HCT116 (cell line): ENCODE results near the gene PHF19. TPM values are rescaled to one million over a fixed set of nuclear protein-coding genes. Genes with fewer than 3 reads are reported as not detected.

Experiments used
- ATAC-seq: fragments of 200-7000 bp; cut with Tn5 transposase; 2 replicates; pipeline ENCODE4 v1.9.1; 2020; ENCODE audit warnings: mild to moderate bottlenecking, moderate library complexity
- BruUV-seq: library from RNA; stranded (reverse); fragments of 400-500 nt; replicated peaks from 2 replicates; lab custom pipeline; 2021; lab: Mats Ljungman, UMichigan
- CTCF ChIA-PET: fragments of 300-600 bp; sonication (Branson Sonifier 250); formaldehyde crosslinking; loops from one replicate; lab custom pipeline; 2021; ENCODE audit warnings: antibody characterized with exemption; lab: Charles Lee
- POLR2A ChIA-PET: fragments of 300-600, 350-600 bp; sonication (Branson Sonifier 250); formaldehyde crosslinking; loops from one replicate; lab custom pipeline; 2021; ENCODE audit warnings: antibody characterized with exemption; lab: Charles Lee
- RAD21 ChIA-PET, 2 experiments: fragments of 300-600 bp; sonication (Branson Sonifier 250); formaldehyde crosslinking; loops; one replicate each; lab custom pipeline; 2023; ENCODE audit warnings: low total read pairs in 2 of 2; ENCODE audit not compliant: uncharacterized antibody in 2 of 2, unreplicated experiment in 2 of 2, low non-redundant PET in 1 of 2; lab: Charles Lee
- DNase-seq: peaks from one replicate; pipeline ENCODE4 v3.0.0-alpha.2; 2010; ENCODE audit warnings: low read depth, low spot score
- H2AFZ ChIP-seq: fragments of 200-600 bp; shearing (Covaris generic), sonication (generic); 2 replicates; pipeline ENCODE4 v1.6.1; 2017; ENCODE audit warnings: low read depth, mixed run types, mixed read lengths, antibody characterized with exemption, low read length; ENCODE audit not compliant: poor library complexity, severe bottlenecking
- H3K27ac ChIP-seq: 2 replicates; pipeline ENCODE4 v1.5.1; 2012; ENCODE audit warnings: low read depth, low read length
- H3K27me3 ChIP-seq: fragments of 200-600 bp; sonication (generic); 2 replicates; pipeline ENCODE4 v1.6.1; 2016; ENCODE audit warnings: mixed run types, low read length, mixed read lengths; ENCODE audit not compliant: insufficient read depth
- H3K36me3 ChIP-seq, 2 experiments: fragments of 200-500 bp in 1 of 2; fragments of 200-600 bp in 1 of 2; sonication (Bioruptor generic) in 1 of 2; sonication (generic) in 1 of 2; 2 replicates each; pipeline versions ENCODE4 v1.5.1 to v1.6.1; 2014 to 2016; ENCODE audit warnings: low read length in 2 of 2, inconsistent platforms in 1 of 2, mixed read lengths in 1 of 2, mixed run types in 1 of 2; ENCODE audit not compliant: insufficient read depth in 2 of 2, control insufficient read depth in 1 of 2
- H3K4me1 ChIP-seq, 2 experiments: fragments of 200-600 bp in 1 of 2; sonication (generic) in 1 of 2; 2 replicates each; pipeline versions ENCODE4 v1.5.1 to v1.6.1; 2012 to 2017; ENCODE audit warnings: low read length in 2 of 2, inconsistent platforms in 1 of 2, mild to moderate bottlenecking in 1 of 2, mixed read lengths in 1 of 2, mixed run types in 1 of 2, moderate library complexity in 1 of 2; ENCODE audit not compliant: insufficient read depth in 2 of 2, control insufficient read depth in 1 of 2
- H3K4me2 ChIP-seq: fragments of 200-600 bp; sonication (generic); 2 replicates; pipeline ENCODE4 v1.6.1; 2017; ENCODE audit warnings: mixed run types, low read length, mixed read lengths
- H3K4me3 ChIP-seq, 2 experiments: fragments of 200-600 bp in 1 of 2; sonication (generic) in 1 of 2; replicated peaks in 1 of 2; 2 replicates each; pipeline ENCODE4 v1.5.1; 2011 to 2016; ENCODE audit warnings: low read length in 2 of 2, control low read depth in 1 of 2, low read depth in 1 of 2, mild to moderate bottlenecking in 1 of 2, mixed read lengths in 1 of 2, mixed run types in 1 of 2
- H3K79me2 ChIP-seq: fragments of 200-600 bp; sonication (generic); 2 replicates; pipeline ENCODE4 v1.6.1; 2017; ENCODE audit warnings: mild to moderate bottlenecking, mixed run types, low read length, moderate library complexity, mixed read lengths; ENCODE audit not compliant: insufficient read depth
- H3K9ac ChIP-seq: fragments of 200-600 bp; sonication (generic); 2 replicates; pipeline ENCODE4 v1.6.1; 2016; ENCODE audit warnings: low read length, mixed read lengths
- H3K9me2 ChIP-seq: fragments of 200-600 bp; sonication (generic), shearing (Covaris generic); 2 replicates; pipeline ENCODE4 v1.6.1; 2017; ENCODE audit warnings: mixed run types, mild to moderate bottlenecking, moderate library complexity; ENCODE audit not compliant: insufficient read depth
- H3K9me3 ChIP-seq, 2 experiments: fragments of 200-500 bp in 1 of 2; fragments of 200-600 bp in 1 of 2; sonication (Bioruptor generic) in 1 of 2; sonication (generic) in 1 of 2; 2 replicates each; pipeline ENCODE4 v1.6.1; 2014 to 2017; ENCODE audit warnings: low read length in 2 of 2, mixed read lengths in 2 of 2, inconsistent platforms in 1 of 2, low read depth in 1 of 2, mild to moderate bottlenecking in 1 of 2, mixed run types in 1 of 2, moderate library complexity in 1 of 2; ENCODE audit not compliant: control insufficient read depth in 1 of 2, insufficient read depth in 1 of 2
- H4K20me1 ChIP-seq: fragments of 200-600 bp; sonication (generic), shearing (Covaris generic); 2 replicates; pipeline ENCODE4 v1.6.1; 2017; ENCODE audit warnings: mixed run types, mild to moderate bottlenecking, moderate library complexity; ENCODE audit not compliant: insufficient read depth
- CBX3 ChIP-seq: IDR thresholded peaks from 2 replicates; pipeline ENCODE4 v1.6.1; 2012; ENCODE audit warnings: low read depth
- CEBPB ChIP-seq: IDR thresholded peaks from 2 replicates; pipeline ENCODE4 v1.6.1; 2012; ENCODE audit warnings: low read depth
- EGR1 ChIP-seq: IDR thresholded peaks from 2 replicates; pipeline ENCODE4 v1.6.1; 2012; ENCODE audit warnings: low read depth
- ELF1 ChIP-seq: IDR thresholded peaks from 2 replicates; pipeline ENCODE4 v1.6.1; 2012; ENCODE audit warnings: low read depth, borderline replicate concordance
- EZH2phosphoT487 ChIP-seq: fragments of 200-600 bp; IDR thresholded peaks from 2 replicates; pipeline ENCODE4 v1.6.1; 2018; ENCODE audit warnings: antibody characterized with exemption, borderline replicate concordance
- POLR2AphosphoS5 ChIP-seq: IDR thresholded peaks from 2 replicates; pipeline ENCODE4 v1.6.1; 2011; ENCODE audit warnings: mild to moderate bottlenecking, low read depth, low read length, moderate library complexity
- RAD21 ChIP-seq: IDR thresholded peaks from 2 replicates; pipeline ENCODE4 v1.6.1; 2012; ENCODE audit warnings: low read depth, mild to moderate bottlenecking
- SP1 ChIP-seq: IDR thresholded peaks from 2 replicates; pipeline ENCODE4 v1.6.1; 2012; ENCODE audit warnings: low read depth
- TCF7L2 ChIP-seq: IDR thresholded peaks from 2 replicates; pipeline ENCODE4 v1.7.0; 2011; ENCODE audit warnings: borderline replicate concordance, inconsistent platforms; ENCODE audit not compliant: insufficient read depth, insufficient read length; ENCODE audit errors: extremely low read depth
- ZFX ChIP-seq: fragments of 450-650 bp; IDR thresholded peaks from 2 replicates; pipeline ENCODE4 v1.6.1; 2017
- ZNF274 ChIP-seq: fragments of 200-500 bp; sonication (Bioruptor generic); IDR thresholded peaks from 2 replicates; pipeline ENCODE4 v1.6.1; 2014; ENCODE audit warnings: mild to moderate bottlenecking, low read depth, low read length, inconsistent platforms
- intact Hi-C: fragments of 100-400 bp; cut with micrococcal nuclease; formaldehyde crosslinking; loops from 2 replicates; pipeline ENCODE4 v1.10.0; 2022
- total RNA-seq: library from RNA; stranded (reverse); gene quantifications from one replicate; pipeline ENCODE4 v1.2.1, GENCODE V29; 2021; ENCODE audit not compliant: unreplicated experiment
- TF ChIP-seq, protein P1 (sequence below): IDR thresholded peaks from 2 replicates; pipeline ENCODE4 v1.6.1; 2011; ENCODE audit warnings: mild to moderate bottlenecking, low read length, moderate library complexity; ENCODE audit not compliant: insufficient replicate concordance; ENCODE audit errors: extremely low read depth
- TF ChIP-seq, protein P2 (sequence below): IDR thresholded peaks from 2 replicates; pipeline ENCODE4 v1.6.1; 2012; ENCODE audit warnings: low read depth

The PHF19 gene
- total RNA-seq, 1 experiment from 2014 or later, result 74.0 TPM

DNA sequence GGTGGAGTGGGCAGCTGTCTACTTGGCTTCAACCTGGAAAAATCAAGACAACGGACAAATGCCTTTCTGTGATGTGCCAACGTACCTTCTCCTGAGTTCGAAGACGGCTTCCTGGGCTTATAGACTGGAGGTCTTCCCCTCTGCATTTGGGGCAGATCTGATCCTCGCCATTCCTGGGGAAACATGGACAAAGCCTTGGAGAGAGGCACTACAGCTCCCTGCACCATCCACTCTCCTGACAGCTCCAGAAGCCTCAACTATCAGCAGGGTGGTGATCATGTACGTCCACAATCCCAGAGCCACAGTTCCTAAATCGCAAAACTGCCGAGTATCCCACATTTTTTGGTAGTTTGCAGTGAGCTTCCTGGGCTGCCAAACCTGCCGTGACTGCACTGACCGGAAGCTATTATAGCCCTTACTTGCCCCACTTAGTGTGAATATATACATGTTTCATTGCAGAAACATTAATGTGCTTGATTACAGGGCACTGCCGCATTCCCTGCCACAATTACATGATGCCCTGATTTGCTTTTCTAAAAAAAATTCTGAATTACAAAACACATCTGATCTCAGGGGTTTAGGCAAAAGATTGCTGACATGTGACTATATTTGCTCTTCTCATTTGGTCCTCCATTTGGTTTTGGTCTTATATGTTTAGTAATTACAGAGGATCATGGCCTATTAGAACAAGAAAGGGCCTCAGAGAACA lies 46.8 kb upstream of the PHF19 start:
- CTCF ChIA-PET, result interaction anchor here (0.7 kb wide), 1 partner anchor 168 kb away, joined by 3 read pairs; no protein-coding TSS in a partner anchor
- DNase-seq, result no peak
- Histone ChIP-seq H3K9me2 (no peaks in the 10 kb centered on the region), H3K4me1 (peaks cover 0 to 3% of the 10 kb centered on the region in 2 experiments; a peak in 1 of 4 replicates), H3K9ac (no peak overlapping the region), H3K9me3 (no peaks in the 10 kb centered on the region), H3K27me3 (no peaks in the 10 kb centered on the region), H3K79me2 (no peaks in the 10 kb centered on the region), H3K4me3 (no peak overlapping the region), H3K4me2 (no peak overlapping the region), H2AFZ (no peak overlapping the region), H4K20me1 (no peaks in the 10 kb centered on the region), H3K27ac (no peak overlapping the region), H3K36me3 (no peaks in the 10 kb centered on the region)
- no peak for ATAC-seq
- no TSS peak for BruUV-seq
- intact Hi-C loops, result no loop called here
- POLR2A ChIA-PET, result no interaction called here
- TF ChIP-seq EZH2phosphoT487 (no peak), POLR2AphosphoS5 (no peak), ZFX (no peak), CBX3 (no peak)
- RAD21 ChIA-PET, result no interaction called here

DNA sequence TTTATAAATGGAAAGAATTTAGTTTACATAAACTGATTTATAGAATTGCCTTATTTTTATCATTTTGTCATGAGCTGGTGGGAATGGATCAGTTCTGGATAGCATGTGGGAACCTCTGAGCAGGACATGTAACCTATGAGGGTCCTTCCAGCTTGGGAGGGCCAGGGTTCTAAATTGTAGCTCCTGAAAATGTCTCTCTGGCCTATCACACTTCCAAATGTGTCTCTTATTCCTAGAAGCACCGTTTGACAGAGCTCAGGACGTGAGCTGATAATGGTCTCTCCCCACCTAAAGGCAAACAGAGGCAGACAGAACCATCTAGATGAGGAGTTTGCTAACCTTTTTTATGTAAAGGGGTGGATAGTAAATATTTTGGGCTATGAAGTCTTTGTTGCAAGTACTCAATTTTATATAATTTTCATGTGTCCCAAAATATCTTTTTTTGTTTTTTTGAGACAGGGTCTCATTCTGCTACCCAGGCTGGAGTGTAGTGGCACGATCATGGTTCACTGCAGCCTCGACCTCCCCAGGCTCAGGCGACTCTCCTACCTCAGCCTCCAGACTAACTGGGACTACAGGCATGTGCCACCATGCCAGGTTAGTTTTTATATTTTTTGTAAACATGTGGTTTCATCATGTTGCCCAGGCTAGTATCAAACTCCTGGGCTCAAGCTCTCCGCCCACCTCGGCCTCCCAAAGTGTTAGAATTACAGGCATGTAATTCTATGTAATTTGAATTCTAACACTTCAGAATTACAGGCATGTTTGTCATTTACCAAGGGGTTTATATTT lies 45.6 kb upstream of the PHF19 start:
- ChIA-PET CTCF (interaction anchor here (0.7 kb wide), 1 partner anchor 167 kb away, joined by 3 read pairs; no protein-coding TSS in a partner anchor), RAD21 (no interaction called here), POLR2A (no interaction called here)
- Histone ChIP-seq H3K4me2 (no peak overlapping the region), H3K27ac (no peak overlapping the region), H3K9me3 (no peaks in the 10 kb centered on the region), H4K20me1 (no peaks in the 10 kb centered on the region), H3K36me3 (no peaks in the 10 kb centered on the region), H3K4me3 (no peak overlapping the region), H3K27me3 (no peaks in the 10 kb centered on the region), H3K9ac (no peak overlapping the region), H3K79me2 (no peaks in the 10 kb centered on the region), H2AFZ (no peak overlapping the region), H3K4me1 (no peaks in the 10 kb centered on the region; a peak in 1 of 4 replicates), H3K9me2 (no peaks in the 10 kb centered on the region)
- intact Hi-C loops, result no loop called here
- no TSS peak for BruUV-seq
- DNase-seq, result no peak
- no peak for ATAC-seq
- TF ChIP-seq SP1, result no peak
- TF ChIP-seq, protein P1, sequence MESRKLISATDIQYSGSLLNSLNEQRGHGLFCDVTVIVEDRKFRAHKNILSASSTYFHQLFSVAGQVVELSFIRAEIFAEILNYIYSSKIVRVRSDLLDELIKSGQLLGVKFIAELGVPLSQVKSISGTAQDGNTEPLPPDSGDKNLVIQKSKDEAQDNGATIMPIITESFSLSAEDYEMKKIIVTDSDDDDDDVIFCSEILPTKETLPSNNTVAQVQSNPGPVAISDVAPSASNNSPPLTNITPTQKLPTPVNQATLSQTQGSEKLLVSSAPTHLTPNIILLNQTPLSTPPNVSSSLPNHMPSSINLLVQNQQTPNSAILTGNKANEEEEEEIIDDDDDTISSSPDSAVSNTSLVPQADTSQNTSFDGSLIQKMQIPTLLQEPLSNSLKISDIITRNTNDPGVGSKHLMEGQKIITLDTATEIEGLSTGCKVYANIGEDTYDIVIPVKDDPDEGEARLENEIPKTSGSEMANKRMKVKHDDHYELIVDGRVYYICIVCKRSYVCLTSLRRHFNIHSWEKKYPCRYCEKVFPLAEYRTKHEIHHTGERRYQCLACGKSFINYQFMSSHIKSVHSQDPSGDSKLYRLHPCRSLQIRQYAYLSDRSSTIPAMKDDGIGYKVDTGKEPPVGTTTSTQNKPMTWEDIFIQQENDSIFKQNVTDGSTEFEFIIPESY, result no peak
- no peak for TF ChIP-seq TCF7L2
- TF ChIP-seq, protein P2, sequence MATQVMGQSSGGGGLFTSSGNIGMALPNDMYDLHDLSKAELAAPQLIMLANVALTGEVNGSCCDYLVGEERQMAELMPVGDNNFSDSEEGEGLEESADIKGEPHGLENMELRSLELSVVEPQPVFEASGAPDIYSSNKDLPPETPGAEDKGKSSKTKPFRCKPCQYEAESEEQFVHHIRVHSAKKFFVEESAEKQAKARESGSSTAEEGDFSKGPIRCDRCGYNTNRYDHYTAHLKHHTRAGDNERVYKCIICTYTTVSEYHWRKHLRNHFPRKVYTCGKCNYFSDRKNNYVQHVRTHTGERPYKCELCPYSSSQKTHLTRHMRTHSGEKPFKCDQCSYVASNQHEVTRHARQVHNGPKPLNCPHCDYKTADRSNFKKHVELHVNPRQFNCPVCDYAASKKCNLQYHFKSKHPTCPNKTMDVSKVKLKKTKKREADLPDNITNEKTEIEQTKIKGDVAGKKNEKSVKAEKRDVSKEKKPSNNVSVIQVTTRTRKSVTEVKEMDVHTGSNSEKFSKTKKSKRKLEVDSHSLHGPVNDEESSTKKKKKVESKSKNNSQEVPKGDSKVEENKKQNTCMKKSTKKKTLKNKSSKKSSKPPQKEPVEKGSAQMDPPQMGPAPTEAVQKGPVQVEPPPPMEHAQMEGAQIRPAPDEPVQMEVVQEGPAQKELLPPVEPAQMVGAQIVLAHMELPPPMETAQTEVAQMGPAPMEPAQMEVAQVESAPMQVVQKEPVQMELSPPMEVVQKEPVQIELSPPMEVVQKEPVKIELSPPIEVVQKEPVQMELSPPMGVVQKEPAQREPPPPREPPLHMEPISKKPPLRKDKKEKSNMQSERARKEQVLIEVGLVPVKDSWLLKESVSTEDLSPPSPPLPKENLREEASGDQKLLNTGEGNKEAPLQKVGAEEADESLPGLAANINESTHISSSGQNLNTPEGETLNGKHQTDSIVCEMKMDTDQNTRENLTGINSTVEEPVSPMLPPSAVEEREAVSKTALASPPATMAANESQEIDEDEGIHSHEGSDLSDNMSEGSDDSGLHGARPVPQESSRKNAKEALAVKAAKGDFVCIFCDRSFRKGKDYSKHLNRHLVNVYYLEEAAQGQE, result no peak
- no peak for TF ChIP-seq ZNF274
- no peak for TF ChIP-seq ZFX
- TF ChIP-seq CEBPB, result no peak
- no peak for TF ChIP-seq ELF1
- no peak for TF ChIP-seq EGR1
- TF ChIP-seq RAD21, result no peak
